Measurements from ENCODE around the gene NRG3.

DNA sequence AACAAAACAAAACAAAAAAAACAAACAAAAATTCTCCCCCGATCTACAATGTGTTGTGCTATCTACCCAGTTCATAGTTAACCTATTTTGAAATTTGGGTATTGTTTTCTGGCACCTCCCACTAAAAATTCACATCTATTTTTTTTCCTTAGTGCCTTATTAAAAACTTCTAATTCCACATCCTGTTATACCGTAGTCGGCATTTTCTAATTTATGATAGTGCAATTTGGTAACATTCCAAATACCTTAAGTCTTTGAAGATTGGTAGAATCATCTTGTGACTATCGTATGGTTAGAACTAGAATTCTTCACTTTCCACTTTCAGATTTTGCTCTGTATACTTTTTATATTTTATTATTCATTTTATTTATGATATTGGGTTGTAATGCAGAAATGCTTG lies 4.5 kb upstream of the NRG3 start:
- TF ChIP-seq GABPA (IDR thresholded peaks at IDR 0.05; ENCODE audit: low read depth) (no peak), POLR2AphosphoS5 (IDR thresholded peaks at IDR 0.05; ENCODE audit: low read depth) (no peak), CTCF (IDR thresholded peaks at IDR 0.05; ENCODE audit: insufficient read depth, low read length) (no peak)
